GM12878 (cell line): Measurements from ENCODE around the gene OLFM1. TPM values are rescaled to one million over a fixed set of nuclear protein-coding genes. Genes with fewer than 3 reads are reported as not detected.
"Not testable (repeated sequence)": the region's sequence is repeated elsewhere in the genome, so short reads cannot be mapped to it uniquely, and the experiment has no call there.

Experiments
- ATAC-seq: fragments of 200-7000 bp; cut with Tn5 transposase; 3 replicates; pipeline ENCODE4 v1.9.1; 2020; ENCODE audit warnings: mild to moderate bottlenecking, moderate library complexity
- BruUV-seq: library from RNA; stranded (reverse); fragments of 400-500 nt; replicated peaks from 2 replicates; lab custom pipeline; 2021; lab: Mats Ljungman, UMichigan
- CTCF ChIA-PET: fragments of 300-600 bp; sonication (Branson Sonifier 250); formaldehyde crosslinking; extraction: SDS; loops from one replicate; lab custom pipeline; 2021; ENCODE audit warnings: inconsistent platforms; lab: Yijun Ruan, JAX
- POLR2A ChIA-PET: fragments of 350-600 bp; formaldehyde crosslinking; extraction: SDS; loops from one replicate; lab custom pipeline; 2021; ENCODE audit warnings: inconsistent platforms; lab: Charles Lee
- RAD21 ChIA-PET: fragments of 300-600 bp; sonication (Branson Sonifier 250); formaldehyde crosslinking; loops from one replicate; lab custom pipeline; 2023; ENCODE audit warnings: antibody characterized with exemption; ENCODE audit not compliant: unreplicated experiment; lab: Charles Lee
- SMC1A ChIA-PET: fragments of 300-600 bp; sonication (Branson Sonifier 250); formaldehyde crosslinking; loops from one replicate; lab custom pipeline; 2023; ENCODE audit not compliant: unreplicated experiment, uncharacterized antibody; lab: Charles Lee
- DNase-seq: peaks from one replicate; pipeline ENCODE4 v3.0.0-alpha.2; 2011; ENCODE audit warnings: low read depth, low spot score
- FAIRE-seq: peaks from 3 replicates; lab custom pipeline; 2011; peaks lifted over from hg19 to GRCh38; lab: Jason Lieb, UNC
- H2AFZ ChIP-seq: 2 replicates; pipeline ENCODE4 v1.6.0; 2011; ENCODE audit warnings: low read depth, low read length, control low read depth; ENCODE audit not compliant: control insufficient read depth
- H3K27ac ChIP-seq: 2 replicates; pipeline ENCODE4 v1.5.1; 2011; ENCODE audit warnings: control low read depth; ENCODE audit not compliant: control insufficient read depth, insufficient read depth
- H3K27me3 ChIP-seq, 2 experiments: replicated peaks in 1 of 2; 2 replicates each; pipeline versions ENCODE4 v1.6.0 to v1.6.1; 2011; ENCODE audit warnings: low read length in 1 of 2; ENCODE audit not compliant: control insufficient read depth in 2 of 2, insufficient read depth in 2 of 2
- H3K36me3 ChIP-seq, 2 experiments: 2 replicates each; pipeline ENCODE4 v1.5.1; 2011; ENCODE audit warnings: low read length in 1 of 2; ENCODE audit not compliant: control insufficient read depth in 2 of 2, insufficient read depth in 2 of 2
- H3K4me1 ChIP-seq: 2 replicates; pipeline ENCODE4 v1.6.1; 2011; ENCODE audit warnings: mild to moderate bottlenecking, low read length, moderate library complexity, mixed read lengths; ENCODE audit not compliant: control insufficient read depth, insufficient read depth
- H3K4me2 ChIP-seq: 2 replicates; pipeline ENCODE4 v1.6.0; 2011; ENCODE audit warnings: control low read depth; ENCODE audit not compliant: control insufficient read depth, insufficient read depth
- H3K4me3 ChIP-seq: fragments of 200-600 bp; sonication (generic); 2 replicates; pipeline ENCODE4 v1.5.1; 2016
- H3K79me2 ChIP-seq: 2 replicates; pipeline ENCODE4 v1.6.0; 2011; ENCODE audit warnings: low read length; ENCODE audit not compliant: control insufficient read depth, insufficient read depth
- H3K9ac ChIP-seq: 2 replicates; pipeline ENCODE4 v1.8.0; 2011; ENCODE audit warnings: low read length, control low read depth, mixed read lengths; ENCODE audit not compliant: control insufficient read depth, insufficient read depth
- H3K9me3 ChIP-seq: replicated peaks from 3 replicates; pipeline ENCODE4 v1.5.1; 2011; ENCODE audit warnings: mild to moderate bottlenecking, low read length; ENCODE audit not compliant: control insufficient read depth, insufficient read depth
- H4K20me1 ChIP-seq: 2 replicates; pipeline ENCODE4 v1.6.0; 2011; ENCODE audit not compliant: control insufficient read depth, insufficient read depth
- HDGF ChIP-seq: fragments of 450-650 bp; IDR thresholded peaks from 2 replicates; pipeline ENCODE4 v1.6.1; 2016; ENCODE audit warnings: antibody characterized with exemption
- KAT2A ChIP-seq: conservative IDR thresholded peaks from 2 replicates; pipeline ENCODE4 v1.6.1; 2011; ENCODE audit warnings: low read depth, low read length; ENCODE audit not compliant: control insufficient read depth
- PML ChIP-seq: IDR thresholded peaks from 2 replicates; pipeline ENCODE4 v1.6.1; 2012; ENCODE audit warnings: low read length, inconsistent platforms
- POLR2A ChIP-seq: IDR thresholded peaks from 2 replicates; pipeline ENCODE4 v1.6.1; 2011; ENCODE audit warnings: low read depth, mild to moderate bottlenecking, low read length
- ZBED1 ChIP-seq: IDR thresholded peaks from 2 replicates; pipeline ENCODE4 v1.6.1; 2016; ENCODE audit warnings: borderline replicate concordance
- ZBTB4 ChIP-seq: fragments of 450-650 bp; formaldehyde crosslinking; IDR thresholded peaks from 2 replicates; pipeline ENCODE4 v1.4.0; 2022; ENCODE audit warnings: mild to moderate bottlenecking, moderate library complexity
- WGBS: methylation state at CpG from one replicate; pipeline ENCODE4 v1.1.6; 2016; ENCODE audit warnings: low lambda C conversion rate; ENCODE audit not compliant: insufficient replicate concordance, insufficient coverage; ENCODE audit errors: missing lambda C conversion rate; 5-methylcytosine and 5-hydroxymethylcytosine counted together
- in situ Hi-C: fragments of 300-500 bp; cut with MboI; formaldehyde crosslinking; loops from 9 replicates; pipeline ENCODE4 v1.14.3; 2018; ENCODE audit warnings: mixed read lengths
- intact Hi-C: fragments of 100-400 bp; cut with micrococcal nuclease; formaldehyde crosslinking; loops from one replicate; pipeline ENCODE4 v1.14.2; 2022; ENCODE audit not compliant: unreplicated experiment
- polyA plus RNA-seq, 11 experiments: library from polyadenylated mRNA; depleted of rRNA in 4 of 11; unstranded in 6 of 11; stranded (reverse) in 5 of 11; fragments of >200 nt; fragmentation: Nextera tagmentation in 4 of 11; fragmentation: Illumina TruSeq in 1 of 11; extraction: Ambion mirVana in 4 of 11; extraction: Trizol in 1 of 11; gene quantifications; 1 replicate in 1 of 11; 2 replicates in 10 of 11; pipeline versions ENCODE4 v1.2.1 to v1.2.3, GENCODE V29; 2011 to 2016; ENCODE audit warnings: inconsistent platforms in 2 of 11, missing spikeins in 2 of 11, low read depth in 1 of 11
- total RNA-seq, 4 experiments: library from RNA; depleted of rRNA in 3 of 4; stranded (reverse); fragments of >200 nt in 3 of 4; fragmentation: Illumina TruSeq in 1 of 4; extraction: Trizol in 1 of 4; gene quantifications; 2 replicates each; pipeline versions ENCODE4 v1.2.1 to v1.2.3, GENCODE V29; 2013 to 2021
- TF ChIP-seq, protein P1 (sequence below): fragments of 450-650 bp; IDR thresholded peaks from 2 replicates; pipeline ENCODE4 v1.6.1; 2016; ENCODE audit warnings: mild to moderate bottlenecking
- TF ChIP-seq, protein P2 (sequence below): fragments of 450-650 bp; IDR thresholded peaks from 2 replicates; pipeline ENCODE4 v1.6.1; 2014; ENCODE audit warnings: mild to moderate bottlenecking

The OLFM1 gene
- total and polyA plus RNA-seq, 10 of the 15 experiments (the other 5 are each of a cell fraction or from before 2014, with no cell fraction given), result not detected

DNA sequence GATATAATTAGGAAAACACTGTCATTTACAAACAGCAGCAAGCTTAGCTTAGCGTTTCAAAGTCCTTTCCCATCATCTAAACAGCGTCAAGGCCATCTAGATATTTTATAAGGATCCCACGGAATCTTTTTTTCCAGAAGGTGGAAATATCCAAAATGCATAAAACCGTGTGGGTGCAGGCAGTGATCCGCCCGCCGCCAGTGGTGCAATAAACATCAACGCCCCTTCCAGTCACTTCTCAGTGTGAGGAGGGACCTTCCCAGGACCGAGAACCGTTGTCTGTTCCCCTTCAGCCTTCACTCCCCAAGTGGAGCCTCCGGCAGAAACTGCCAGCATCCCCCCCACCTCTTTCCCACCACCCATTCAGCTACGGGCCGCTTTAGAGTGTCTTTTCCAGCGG is 22.9 kb downstream of the OLFM1 start (continued):
- TF ChIP-seq, protein P1, sequence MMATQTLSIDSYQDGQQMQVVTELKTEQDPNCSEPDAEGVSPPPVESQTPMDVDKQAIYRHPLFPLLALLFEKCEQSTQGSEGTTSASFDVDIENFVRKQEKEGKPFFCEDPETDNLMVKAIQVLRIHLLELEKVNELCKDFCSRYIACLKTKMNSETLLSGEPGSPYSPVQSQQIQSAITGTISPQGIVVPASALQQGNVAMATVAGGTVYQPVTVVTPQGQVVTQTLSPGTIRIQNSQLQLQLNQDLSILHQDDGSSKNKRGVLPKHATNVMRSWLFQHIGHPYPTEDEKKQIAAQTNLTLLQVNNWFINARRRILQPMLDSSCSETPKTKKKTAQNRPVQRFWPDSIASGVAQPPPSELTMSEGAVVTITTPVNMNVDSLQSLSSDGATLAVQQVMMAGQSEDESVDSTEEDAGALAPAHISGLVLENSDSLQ, result no peak
- TF ChIP-seq POLR2A, result no peak
- no peak for TF ChIP-seq HDGF
- TF ChIP-seq ZBED1, result no peak

- H3K27me3 ChIP-seq, H4K20me1 ChIP-seq, ATAC-seq, H3K9ac ChIP-seq, H3K4me1 ChIP-seq, in situ Hi-C loops, CTCF ChIA-PET, H3K27ac ChIP-seq, BruUV-seq, H2AFZ ChIP-seq, SMC1A ChIA-PET, intact Hi-C loops, DNase-seq, RAD21 ChIA-PET, H3K36me3 ChIP-seq, H3K79me2 ChIP-seq, FAIRE-seq, POLR2A ChIA-PET, H3K4me3 ChIP-seq, H3K9me3 ChIP-seq, H3K4me2 ChIP-seq: not testable (repeated sequence)
- WGBS, result 19% methylated on average over 12 of the region's 12 CpGs
Measured at GRCh38 chr9:135111600-135111999, 24.1 kb downstream of the OLFM1 start.

DNA sequence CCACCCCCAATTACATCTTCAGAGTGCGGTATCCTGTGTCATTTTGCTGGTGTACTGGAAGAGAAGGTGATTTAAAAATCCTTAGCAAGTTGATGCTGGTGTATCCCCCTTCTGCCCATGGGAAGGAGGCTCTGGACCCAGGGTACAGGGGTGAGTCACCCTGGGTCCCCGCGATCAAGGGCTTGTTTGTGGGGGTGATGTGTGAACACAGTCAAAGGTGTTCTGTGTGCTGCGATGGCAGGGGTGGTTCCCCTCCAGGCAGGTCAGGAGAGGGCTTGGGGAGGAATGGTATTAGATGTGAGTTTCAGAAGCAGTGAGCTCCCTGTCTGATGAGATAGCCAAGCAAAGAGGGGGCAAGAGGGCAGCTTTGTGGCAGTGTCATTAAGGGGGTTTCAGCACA is 28.9 kb downstream of the OLFM1 start:
- POLR2A ChIA-PET, result no interaction called here
- Histone ChIP-seq H3K27me3 (no peaks in the 10 kb centered on the region; a peak in 3 of 4 replicates), H3K4me2 (no peak overlapping the region), H2AFZ (no peak overlapping the region), H3K9me3 (no peaks in the 10 kb centered on the region; the same call in 2 of the 3 replicates), H3K79me2 (no peaks in the 10 kb centered on the region), H4K20me1 (no peaks in the 10 kb centered on the region), H3K4me1 (no peaks in the 10 kb centered on the region), H3K36me3 (no peaks in the 10 kb centered on the region), H3K27ac (no peak overlapping the region), H3K4me3 (no peak overlapping the region), H3K9ac (no peak overlapping the region)
- in situ Hi-C loops, result no loop called here
- intact Hi-C loops, result no loop called here
- FAIRE-seq, result no peak
- no peak for ATAC-seq
- SMC1A ChIA-PET, result no interaction called here
- WGBS, result 44% methylated on average over 4 of the region's 4 CpGs
- DNase-seq, result no peak
- RAD21 ChIA-PET, result no interaction called here
- no TSS peak for BruUV-seq
- CTCF ChIA-PET, result no interaction called here
- no peak for TF ChIP-seq PML
- TF ChIP-seq, protein P2, sequence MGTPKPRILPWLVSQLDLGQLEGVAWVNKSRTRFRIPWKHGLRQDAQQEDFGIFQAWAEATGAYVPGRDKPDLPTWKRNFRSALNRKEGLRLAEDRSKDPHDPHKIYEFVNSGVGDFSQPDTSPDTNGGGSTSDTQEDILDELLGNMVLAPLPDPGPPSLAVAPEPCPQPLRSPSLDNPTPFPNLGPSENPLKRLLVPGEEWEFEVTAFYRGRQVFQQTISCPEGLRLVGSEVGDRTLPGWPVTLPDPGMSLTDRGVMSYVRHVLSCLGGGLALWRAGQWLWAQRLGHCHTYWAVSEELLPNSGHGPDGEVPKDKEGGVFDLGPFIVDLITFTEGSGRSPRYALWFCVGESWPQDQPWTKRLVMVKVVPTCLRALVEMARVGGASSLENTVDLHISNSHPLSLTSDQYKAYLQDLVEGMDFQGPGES, result no peak
- TF ChIP-seq KAT2A, result no peak
- no peak for TF ChIP-seq ZBTB4 (CRISPR knock-in tag)
- TF ChIP-seq HDGF, result no peak
